Right hindlimb (tissue), 1 donor: Measurements from ENCODE around the gene OR2H2.

ENCODE experiments used
- DNase-seq: peaks from one replicate; pipeline ENCODE4 v3.0.0-alpha.2; 2018

Gene OR2H2

DNA sequence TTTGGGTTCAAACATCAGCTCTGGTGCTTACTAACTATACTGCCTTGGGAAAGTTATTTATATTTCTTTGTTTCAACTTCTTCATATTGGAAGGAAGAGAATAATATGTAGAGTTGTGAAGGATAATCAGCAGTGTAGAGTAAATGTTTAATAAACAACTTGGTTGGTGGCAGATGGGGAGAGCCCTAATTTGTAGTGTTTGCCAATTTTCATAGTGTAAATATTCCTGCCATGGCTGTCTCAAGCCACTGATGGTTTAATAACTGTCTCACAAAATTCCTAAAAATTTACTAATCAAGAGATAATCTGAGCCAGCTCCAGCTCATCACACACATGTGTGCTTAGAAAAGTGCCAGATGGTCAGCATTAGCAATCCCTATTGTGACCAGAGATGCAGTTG lies at the start of gene OR2H2:
TSS of gene OR2H2 (plus strand) at position 301 of the 400 bp plus-strand sequence. CDS start 2,824 bp downstream, outside the sequence.
- DNase-seq = no peak

DNA sequence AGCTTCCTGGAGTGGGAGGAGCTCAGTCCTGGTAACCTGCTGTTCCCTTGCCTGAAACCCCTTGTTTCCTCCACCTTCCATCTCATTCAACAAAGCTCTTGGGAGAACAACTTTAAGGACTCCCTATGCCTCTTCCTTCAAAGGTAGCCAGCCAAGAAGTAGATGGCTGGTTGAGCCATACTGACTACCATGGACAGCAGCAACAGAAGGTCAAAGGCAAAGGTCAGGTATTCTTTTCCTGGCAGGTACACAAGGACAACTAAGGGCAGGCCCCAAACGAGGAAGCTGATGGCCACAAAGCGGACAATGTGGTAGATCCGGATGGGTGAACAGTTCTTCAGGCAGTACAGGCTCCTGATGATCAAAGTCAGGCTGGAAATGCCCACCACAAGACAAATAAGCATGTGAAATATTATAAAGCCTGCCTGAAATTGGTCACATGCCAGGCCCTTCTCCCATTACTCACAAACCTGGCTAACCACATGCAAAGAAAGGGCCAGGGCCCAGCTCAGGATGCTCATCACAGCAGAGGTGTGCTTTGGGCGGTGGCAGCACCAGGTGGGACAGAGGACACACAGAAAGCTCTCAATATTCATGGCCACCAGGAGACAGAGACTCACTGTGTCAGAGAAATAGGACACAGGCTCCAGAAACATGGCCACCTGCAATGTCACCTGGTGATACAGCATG lies 47.1 kb upstream of the OR2H2 start:
- DNase-seq = no peak

DNA sequence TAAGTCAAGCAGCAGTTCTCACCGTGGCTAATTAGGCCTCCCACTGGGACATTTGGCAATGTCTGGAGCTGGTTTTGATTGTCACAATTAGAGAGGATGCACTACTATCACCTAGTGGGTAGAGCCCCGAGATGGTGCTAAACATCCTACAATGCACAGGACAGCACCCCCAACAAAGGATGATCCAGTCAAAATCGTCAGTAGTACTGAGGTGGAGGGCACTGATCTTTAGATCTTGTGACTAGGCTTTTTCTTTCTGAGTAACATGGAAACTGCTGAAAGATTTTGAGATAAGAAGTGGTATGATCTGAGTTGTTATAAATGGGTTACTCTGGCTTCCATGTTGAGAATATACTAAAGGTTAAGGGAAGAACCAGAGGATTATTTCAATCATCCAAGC lies 37.3 kb upstream of the OR2H2 start:
- no peak for DNase-seq

DNA sequence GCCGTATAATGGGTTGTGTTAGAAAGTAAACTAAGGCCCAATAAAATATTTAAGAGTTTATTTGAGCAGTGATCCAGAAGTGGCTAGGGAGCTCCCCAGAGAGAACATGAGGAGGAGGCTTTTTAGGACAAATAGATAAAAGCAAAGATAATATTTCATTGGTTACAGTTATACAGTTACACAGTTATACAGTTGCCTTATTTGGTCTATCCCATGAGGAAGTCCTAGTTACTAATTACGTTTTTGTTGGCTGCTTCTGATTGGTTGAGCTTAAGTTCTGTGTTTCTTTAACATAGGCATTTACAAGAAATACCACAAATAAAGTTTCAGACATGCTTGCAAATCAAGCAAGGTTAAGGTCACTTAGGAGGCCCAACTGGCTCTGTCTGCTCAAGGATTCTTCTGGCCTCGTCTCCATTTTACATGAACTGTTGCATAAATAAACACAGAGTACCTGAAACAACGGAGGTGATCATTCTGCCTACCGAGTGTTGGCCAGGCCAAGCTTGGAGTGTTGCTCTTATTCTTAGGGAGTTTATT lies 32.3 kb upstream of the OR2H2 start:
- no peak for DNase-seq

DNA sequence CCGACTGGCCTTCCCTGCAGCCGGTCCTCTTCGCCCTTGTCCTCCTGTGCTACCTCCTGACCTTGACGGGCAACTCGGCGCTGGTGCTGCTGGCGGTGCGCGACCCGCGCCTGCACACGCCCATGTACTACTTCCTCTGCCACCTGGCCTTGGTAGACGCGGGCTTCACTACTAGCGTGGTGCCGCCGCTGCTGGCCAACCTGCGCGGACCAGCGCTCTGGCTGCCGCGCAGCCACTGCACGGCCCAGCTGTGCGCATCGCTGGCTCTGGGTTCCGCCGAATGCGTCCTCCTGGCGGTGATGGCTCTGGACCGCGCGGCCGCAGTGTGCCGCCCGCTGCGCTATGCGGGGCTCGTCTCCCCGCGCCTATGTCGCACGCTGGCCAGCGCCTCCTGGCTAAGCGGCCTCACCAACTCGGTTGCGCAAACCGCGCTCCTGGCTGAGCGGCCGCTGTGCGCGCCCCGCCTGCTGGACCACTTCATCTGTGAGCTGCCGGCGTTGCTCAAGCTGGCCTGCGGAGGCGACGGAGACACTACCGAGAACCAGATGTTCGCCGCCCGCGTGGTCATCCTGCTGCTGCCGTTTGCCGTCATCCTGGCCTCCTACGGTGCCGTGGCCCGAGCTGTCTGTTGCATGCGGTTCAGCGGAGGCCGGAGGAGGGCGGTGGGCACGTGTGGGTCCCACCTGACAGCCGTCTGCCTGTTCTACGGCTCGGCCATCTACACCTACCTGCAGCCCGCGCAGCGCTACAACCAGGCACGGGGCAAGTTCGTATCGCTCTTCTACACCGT lies 31.5 kb upstream of the OR2H2 start:
- DNase-seq = peak; percentile 56

DNA sequence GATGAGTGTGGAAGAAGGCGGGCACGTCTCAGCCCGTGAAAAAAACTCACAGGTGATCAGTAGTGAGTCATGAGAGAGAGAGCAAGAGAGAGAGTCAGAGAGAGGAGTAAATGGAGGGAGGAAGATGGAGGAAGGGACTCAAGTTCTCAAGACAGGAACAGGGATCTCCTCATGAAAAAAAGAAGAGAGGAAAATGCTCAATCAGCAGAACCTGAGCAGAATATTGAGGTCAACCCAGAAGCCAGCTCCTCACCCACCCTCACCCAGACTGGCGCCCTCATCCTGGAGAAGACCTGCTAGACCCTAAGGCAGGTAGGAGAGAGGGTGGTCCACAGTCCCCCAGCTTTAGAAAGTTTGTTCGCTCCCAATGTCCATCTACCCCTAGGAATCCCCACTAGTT lies 30.2 kb upstream of the OR2H2 start:
- DNase-seq = no peak

DNA sequence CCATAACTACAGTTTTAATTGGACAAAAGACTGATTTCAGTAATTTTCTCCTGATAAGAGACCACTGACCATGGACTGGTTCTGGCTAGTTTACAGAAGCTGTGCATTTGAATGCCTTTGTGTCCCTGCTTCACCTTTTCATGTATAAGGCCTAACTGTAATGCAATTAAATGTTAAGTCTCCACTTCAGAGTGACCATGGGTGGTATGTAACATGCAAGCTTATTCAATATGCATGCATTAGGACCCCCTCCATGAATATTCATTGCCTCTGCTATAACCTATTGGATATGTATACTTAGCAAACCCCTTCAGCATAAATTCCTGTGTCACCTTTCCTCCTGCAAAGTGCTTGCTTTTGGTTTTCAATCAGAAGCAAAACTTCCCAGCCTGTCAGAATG lies 27.6 kb upstream of the OR2H2 start:
- no peak for DNase-seq

DNA sequence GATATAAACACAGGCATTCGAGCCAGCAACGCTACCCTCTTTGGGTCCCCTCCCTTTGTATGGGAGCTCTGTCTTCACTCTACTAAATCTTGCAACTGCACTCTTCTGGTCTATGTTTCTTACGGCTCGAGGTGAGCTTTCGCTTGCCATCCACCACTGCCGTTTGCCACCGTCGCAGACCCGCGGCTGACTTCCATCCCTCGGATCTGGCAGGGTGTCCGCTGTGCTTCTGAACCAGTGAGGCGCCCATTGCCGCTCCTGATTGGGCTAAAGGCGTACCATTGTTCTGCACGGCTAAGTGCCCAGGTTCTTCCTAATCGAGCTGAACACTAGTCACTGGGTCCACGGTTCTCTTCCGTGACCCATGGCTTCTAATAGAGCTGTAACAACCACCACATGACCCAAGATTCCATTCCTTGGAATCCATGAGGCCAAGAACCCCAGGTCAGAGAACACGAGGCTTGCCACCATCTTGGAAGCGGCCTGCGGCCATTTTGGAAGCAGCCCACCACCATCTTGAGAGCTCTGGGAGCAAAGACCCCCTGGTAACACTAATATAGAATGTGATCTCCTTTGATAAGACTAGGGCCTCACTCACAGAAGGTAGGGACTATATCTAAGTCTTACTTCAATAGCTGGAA lies 26.4 kb upstream of the OR2H2 start:
- DNase-seq = no peak

DNA sequence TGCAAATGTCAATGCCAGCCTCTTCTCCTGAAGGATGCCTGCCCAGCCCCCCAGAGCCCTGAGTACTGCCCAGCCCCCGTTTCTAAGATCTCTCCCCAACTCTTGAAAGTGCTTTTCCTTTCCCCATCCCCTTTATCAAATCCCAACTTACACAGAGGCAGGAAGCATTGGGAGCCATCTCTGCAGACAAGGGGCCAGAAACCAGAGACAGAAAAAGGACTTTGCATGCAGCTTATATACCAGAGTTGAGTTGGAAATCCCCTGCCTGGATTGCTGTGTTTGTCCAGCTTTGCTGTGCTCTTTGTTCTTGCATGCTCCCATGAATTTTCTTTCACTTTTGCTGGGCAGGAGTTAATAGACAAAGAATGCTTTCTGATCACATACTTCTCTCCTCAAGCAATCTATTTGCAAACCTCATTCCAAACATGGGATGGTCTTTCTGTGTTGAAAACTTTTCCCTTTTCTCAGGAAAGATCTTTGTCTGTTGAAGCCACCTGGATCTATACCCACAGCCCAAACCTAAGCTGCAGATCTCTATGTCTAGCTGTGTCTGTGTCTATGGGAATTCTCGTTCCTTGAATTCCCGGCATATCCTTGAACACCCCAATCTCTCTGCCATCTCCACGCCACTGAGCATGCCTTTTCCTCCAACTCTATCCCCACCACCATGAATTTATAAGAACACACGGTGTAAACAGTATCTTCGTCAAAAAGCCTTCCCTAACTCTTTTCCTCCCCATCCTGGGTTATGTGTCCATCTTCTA lies 25.2 kb upstream of the OR2H2 start, which contains the start of gene UBD:
TSS of gene UBD (minus strand) at position 209 of the 764 bp plus-strand sequence. CDS start at position 178, 31 bp downstream.
- DNase-seq = no peak

DNA sequence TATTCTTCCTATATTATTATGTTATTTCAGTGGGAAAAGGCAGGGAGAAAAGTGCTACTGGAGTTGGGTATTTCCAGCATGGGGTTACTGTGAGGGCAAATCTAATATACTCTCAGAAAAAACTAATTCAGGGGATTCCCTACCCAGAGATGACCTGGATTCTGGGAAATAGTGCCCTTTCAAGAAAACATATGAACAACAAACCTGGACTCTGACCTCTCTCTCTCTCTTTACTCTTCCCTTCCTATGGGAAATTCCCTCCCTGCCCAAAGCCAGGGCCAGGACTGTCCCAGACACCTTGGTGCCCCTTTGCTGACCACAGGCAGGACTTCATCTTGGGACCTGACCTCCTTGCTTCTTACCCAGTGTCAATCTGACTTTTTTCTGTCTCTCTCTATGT lies 23.8 kb upstream of the OR2H2 start:
- DNase-seq = no peak

DNA sequence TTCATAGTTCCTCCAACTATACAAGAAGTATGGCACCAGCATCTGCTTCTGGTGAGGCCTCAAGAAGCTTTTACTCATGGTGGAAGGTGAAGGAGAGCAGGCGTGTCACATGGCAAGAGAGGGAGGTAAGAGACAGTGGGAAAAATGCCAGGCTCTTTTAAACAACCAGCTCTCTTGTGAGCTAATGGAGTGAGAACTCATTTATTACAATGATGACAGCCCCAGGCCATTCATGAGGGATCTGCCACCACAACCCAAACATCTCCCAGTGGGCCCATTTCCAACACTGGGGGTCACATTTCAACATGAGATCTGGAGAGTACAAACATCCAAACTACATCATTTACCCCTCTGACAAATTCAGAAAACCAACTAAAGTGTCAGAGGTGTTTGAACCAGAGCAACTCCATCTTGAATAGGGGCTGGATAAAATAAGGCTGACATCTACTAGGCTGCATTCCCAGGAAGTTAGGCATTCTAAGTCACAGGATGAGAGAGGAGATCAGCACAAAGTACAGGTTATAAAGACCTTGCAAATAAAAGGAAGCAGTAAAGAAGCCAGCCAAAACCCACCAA lies 23.2 kb upstream of the OR2H2 start:
- DNase-seq = no peak

DNA sequence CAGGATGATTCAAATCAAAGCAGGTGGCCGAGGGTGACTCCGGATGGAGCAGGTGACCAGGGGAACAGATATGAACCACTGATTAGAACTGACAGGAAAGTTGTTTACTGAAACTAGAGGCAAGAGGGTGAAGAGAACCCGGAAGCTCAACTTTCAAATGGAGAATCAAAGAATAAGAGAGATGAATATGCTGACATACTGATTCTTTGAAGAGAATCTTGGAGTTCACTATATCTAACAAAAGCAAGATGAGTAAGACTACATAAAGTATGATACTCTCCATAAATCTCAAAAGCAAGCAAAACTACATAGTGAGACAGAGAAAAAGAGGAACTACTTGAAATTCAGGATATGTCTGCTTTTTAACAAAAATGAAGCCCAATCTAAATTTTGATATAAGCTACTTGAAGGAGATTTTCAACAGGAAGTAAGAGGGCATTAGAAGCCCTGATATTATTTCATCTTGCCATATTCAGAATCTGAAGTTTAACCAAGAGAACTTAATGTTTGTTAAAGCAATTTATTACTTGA lies 21.4 kb upstream of the OR2H2 start:
- no peak for DNase-seq

DNA sequence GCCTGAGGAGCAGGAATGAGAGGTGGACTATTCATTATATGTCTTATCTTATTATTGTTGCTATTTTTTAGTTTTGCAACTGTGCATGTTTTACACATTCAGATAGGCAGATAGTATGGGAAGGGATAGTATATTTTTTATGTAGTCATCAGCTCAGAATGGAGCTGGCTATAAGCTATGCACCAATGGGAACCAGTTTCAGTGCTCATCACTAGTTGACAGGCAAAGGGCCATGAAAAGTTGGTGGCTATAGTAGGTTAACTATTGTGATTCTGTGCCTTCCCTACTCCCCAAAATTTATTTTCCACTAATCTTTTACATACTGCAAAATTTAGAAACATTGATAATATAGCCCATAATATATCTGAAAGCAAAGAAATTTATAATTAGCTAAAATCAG lies 20.0 kb upstream of the OR2H2 start:
- no peak for DNase-seq

DNA sequence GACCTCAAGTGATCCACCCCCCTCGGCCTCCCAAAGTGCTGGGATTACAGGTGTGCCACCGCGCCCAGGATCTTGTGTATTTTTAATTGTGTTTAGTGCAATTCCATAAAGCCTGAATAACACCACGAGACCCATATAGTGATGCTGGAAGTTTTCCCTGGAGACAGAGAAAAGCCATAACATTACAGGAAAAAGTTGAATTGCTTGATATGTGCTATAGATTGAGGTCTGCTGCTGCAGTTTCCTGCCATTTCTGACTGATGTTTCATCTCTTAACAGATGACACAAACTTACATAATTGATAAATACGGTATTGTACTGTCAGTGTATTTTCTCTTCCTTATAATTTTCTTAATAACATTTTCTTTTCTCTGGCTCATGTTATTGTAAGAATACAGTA lies 18.1 kb upstream of the OR2H2 start:
- DNase-seq = no peak

DNA sequence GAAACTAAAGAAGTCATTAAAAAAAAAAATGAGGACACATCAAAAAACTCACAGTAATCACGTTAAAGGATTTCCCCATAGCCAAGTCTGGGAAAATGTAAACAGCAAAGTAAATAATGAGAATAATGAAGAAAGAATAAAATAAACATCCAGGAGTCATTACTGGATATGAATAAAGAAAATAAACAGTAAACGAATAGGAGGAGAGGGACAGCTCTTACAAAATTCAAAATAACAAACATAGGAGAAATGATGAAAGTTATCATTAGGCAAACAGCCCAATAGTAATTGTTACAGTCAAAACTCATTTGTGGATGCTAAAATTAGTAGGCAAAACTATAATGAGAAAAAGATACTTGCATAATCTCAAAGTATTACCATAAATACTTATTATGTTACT lies 17.4 kb upstream of the OR2H2 start:
- DNase-seq = no peak

DNA sequence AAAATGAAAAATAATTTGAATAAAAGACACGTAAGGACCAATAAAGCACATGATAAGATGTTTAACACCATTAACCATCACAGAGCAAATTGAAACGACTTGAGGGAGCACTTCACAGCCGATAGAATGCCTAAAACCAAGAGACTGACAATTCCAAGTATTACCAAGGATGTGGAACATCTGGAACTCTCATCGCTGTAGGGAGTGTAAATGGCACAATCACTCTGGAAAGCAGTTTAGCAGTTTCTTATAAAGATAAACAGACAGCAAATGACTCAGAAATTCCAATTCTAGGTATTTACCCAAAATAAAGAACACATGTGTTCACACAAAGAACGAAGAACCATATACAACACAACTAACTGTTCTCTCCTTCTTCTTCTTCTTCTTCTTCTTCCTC lies 16.9 kb upstream of the OR2H2 start:
- no peak for DNase-seq

DNA sequence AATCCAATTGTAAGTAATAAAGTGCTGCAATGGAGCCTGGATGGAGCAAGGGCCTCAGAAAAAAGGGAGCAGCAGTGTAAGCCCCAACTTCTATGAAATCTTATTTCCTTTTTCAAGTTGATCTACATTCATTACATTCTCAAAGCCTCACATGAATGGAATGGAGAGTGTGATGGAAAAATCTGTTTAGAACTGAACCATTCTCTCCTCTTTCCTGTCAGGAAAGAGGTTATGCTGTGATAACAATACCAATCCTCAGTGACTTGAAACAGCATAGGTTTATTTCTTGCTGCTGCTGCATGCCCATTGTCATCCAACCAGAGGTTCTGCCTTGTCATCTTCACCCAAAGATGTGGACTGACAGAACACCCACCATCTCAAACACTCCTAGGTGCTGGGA lies 8.9 kb upstream of the OR2H2 start:
- no peak for DNase-seq

DNA sequence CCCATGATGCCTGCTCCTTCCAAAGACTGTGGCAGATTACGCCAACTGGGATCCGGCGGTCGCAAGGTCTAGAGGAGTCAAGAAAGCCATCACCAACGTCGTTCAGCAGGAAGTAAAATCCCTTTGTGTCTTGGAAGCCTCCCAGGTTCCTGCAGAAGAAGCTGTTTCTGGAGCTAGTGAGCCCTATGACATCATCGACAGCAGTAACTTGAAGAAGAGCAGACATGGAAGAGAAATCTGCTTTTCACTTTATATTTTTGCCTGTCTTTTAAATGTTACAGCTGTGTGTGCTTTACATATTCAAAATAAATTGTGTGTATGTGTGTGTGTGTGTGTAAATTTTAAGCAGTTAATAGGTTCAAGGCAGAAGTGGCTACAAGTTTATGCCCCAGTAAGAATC lies 7.4 kb upstream of the OR2H2 start:
- DNase-seq = no peak

DNA sequence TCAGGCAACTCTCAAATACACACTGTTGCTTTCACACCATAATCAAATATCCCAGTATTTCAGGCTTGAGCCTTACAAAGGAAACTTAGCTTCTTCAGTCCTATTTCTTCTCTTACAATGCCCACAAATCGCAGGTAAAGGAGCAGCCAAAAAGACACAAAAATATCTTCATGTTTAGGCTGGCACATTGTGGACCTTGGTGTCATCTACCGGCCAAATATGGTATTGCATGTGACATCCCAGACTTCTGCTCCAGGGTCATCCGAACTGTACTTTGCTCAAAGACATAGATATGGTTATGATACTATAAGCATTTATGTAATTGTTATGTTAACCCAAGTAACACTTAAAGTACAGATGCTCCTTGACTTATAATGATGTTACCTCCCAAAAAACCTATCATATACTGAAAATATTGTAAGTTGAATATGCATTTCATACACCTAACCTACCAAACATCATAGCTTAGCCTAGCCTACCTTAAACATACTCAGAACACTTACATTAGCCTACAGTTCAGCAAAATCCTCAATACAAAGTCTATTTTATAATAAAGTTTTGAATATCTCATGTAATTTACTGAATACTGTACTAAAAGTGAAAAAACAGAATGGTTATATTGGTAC lies 4.6 kb downstream of the OR2H2 start:
- peak; percentile 36 for DNase-seq

DNA sequence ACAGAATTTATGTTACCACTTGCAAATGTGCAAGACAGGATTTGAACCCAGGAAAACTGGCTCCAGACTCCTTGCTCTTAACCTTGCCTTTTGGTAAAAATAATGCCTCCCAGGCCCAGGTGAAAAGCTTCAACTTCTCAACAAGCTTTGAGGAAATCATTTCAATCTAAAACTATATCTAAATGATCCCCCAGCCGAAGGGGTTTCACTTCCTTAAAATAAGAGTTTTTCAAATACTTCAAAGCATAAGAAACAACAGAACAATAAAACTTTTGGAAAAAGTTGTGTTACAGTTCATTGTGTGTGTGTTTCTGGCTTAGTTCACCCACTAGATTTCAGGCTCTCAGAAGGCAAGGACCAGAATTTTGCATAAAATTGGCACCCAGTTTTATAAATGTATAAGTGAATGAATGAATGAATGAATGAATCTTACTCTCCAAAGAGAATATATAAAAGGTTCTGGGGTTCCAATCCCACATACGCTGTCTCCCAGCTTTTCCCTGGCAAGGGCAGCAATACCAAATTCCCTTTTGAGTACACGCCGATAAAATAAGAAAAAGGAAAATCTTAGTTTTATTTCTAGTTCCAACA lies 5.4 kb downstream of the OR2H2 start:
- DNase-seq = no peak

DNA sequence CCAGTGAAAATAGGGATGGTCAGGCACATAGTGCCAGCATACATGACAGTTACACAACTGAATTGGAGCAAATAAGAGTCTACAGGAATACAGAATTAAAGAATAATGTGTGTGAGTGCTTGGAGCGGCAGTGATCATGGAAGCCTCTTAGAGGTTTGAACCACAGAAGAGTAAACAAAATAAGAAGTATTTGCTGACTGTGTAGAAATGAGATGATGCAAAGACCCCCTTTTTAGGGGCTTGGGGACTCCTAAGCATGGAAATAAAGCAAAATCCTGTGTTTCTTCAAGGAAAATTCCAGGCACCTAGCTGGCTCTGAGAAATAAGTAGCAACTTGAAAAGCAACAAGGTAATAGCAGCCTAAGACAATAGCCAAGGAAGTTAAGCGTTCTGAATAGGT lies 6.8 kb downstream of the OR2H2 start:
- DNase-seq = no peak
